GM12875 (cell line): ENCODE results near the gene DCLRE1B.

ENCODE experiments used
- H3K4me3 ChIP-seq: one replicate; pipeline ENCODE4 v1.5.1; 2011; ENCODE audit warnings: low read depth, low read length, control low read depth
- TF ChIP-seq, protein P1 (sequence below): IDR thresholded peaks from 2 replicates; pipeline ENCODE4 v1.5.1; 2011; ENCODE audit warnings: low read depth, mild to moderate bottlenecking, control low read depth, inconsistent platforms, low read length, moderate library complexity, borderline replicate concordance; ENCODE audit not compliant: insufficient read depth

Gene DCLRE1B

DNA sequence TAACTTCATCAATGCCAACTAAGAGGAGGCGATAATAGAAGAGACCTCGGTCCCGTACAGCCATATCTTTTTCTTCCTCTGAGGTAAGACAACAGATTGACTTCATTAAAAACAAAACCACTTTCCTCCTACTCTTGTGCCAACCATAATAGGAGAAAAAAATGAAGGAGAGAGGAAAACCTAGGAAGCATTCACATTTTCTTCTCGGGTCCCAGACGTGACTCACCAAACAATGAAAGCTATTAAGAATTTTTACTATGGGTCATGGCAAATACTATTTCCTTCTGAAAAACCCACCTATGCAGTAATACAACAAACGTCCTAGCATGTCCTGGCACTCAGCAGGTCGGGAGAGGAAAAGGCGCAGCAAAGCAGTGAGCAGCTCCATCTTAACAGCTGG lies 9.2 kb upstream of the DCLRE1B start:
- TF ChIP-seq, protein P1, sequence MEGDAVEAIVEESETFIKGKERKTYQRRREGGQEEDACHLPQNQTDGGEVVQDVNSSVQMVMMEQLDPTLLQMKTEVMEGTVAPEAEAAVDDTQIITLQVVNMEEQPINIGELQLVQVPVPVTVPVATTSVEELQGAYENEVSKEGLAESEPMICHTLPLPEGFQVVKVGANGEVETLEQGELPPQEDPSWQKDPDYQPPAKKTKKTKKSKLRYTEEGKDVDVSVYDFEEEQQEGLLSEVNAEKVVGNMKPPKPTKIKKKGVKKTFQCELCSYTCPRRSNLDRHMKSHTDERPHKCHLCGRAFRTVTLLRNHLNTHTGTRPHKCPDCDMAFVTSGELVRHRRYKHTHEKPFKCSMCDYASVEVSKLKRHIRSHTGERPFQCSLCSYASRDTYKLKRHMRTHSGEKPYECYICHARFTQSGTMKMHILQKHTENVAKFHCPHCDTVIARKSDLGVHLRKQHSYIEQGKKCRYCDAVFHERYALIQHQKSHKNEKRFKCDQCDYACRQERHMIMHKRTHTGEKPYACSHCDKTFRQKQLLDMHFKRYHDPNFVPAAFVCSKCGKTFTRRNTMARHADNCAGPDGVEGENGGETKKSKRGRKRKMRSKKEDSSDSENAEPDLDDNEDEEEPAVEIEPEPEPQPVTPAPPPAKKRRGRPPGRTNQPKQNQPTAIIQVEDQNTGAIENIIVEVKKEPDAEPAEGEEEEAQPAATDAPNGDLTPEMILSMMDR, result no peak
- H3K4me3 ChIP-seq, result no peak overlapping the region

DNA sequence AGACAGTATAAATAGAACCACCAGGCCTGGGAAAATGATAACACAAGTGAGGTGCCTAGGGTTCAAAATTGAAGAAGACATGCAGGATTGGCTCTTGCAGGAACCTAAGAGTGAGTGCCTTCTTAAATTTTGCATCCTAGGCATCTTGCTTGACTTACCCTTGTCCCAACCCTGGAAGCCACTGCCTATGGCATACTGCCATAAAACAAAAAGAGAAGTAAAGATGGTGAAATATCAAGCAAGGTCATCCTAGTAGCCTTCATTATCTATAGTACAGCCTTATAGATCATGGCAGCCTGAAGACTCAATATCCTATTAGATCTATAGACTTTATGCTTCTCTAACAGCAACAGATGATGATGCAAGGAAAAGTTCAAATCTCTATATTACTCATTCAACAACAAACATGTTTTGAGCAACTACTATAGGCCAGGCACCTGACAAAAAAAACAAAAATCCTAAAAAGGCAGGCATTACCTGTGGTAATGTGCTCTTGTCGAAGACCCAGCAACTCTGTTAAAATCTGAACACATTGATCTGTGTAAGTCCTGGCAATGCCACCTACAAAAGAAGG lies 6.8 kb upstream of the DCLRE1B start:
- TF ChIP-seq, protein P1, result no peak
- H3K4me3 ChIP-seq, result no peak overlapping the region

DNA sequence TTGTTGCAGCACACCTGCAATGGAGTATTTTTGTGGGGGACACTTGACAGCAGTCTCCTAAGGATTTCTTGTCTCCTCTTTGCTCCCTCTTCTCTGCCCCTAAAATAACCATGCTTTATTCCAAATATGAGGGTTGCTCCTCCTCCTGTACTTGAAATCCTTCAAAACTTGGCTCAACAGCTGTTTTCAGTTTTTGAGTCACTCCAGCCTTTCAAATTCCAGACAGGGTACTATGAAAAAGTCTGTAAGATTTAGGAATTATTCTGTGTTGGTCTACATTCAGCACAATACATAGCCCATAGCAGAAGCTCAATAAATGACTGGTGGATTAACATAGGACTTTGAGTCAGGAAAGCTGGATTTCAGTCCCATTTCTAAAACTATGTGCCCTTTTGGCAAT lies 6.0 kb upstream of the DCLRE1B start:
- TF ChIP-seq, protein P1, result no peak
- H3K4me3 ChIP-seq, result no peak overlapping the region

DNA sequence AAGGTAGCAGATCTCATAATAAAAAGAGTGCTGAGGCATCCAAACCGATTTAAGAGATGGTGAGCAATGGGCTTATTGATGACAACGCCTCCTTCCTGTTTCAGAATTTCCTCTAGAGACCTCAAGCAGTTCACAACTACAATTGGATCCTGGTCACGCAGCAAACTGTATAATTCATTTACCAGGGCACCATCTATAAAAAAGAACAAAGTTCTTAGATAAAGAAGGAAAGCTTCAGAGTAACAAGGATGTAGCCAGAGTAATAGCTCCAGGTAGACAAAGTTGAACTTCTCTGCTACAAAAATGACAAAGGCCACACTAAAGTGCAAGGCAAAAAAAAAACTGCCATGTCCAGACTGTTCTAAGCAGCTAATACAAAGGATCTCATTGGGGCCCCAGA lies 3.9 kb upstream of the DCLRE1B start:
- H3K4me3 ChIP-seq, result no peak overlapping the region
- TF ChIP-seq, protein P1, result no peak

DNA sequence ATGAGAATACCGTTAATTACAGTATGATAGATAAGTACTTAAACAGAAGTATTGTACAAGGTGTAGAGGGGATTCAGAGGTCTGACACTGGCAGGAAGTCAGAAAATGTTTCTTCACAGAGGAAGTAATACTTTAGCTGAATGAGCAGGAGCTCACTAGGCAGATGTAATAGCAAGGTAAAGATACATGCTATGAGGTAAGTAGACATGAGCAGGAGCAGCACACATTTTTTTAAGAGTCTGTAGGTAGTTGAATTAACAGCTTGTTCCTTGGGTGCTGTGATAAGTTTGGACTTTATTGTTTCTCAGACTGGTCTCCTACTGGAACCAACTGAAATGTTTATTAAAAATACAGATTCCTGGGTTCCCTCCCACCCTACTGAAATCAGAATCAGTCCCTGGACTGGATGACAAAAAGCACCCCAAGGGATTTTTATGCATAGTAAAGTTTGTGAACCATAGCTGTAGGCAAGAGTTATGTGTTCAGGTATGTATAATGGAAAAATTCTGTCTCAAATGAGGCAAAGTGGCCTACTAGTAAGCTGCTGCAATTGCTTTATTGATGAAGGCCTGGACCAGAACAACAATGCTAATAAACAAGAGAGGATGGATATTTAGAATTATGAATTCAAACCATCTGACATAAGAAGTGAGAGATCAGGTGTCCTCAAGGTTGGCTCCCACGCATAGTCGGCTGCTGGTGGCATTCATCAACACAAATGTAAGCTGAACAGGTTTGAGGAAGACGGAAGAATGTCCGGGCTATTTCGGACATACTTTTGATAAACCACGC lies 1.4 kb upstream of the DCLRE1B start:
- TF ChIP-seq, protein P1, result no peak

DNA sequence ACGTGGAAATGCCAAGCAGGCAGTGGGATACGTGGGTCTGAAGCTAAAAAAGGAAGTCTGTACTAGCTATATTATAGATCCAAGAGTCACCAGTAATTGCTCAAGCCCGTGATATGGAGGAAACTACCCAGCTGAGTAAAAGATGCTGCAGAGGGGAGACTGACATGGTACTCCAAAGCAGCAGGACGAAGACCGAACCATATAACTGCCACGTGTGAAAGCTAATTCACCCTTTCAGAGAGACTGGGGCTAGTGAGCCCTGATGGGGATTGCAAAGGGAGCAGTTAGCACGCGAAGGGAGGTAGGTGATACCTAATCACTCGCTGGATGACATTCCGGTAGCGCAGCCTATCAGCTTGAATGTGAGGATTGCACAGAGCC lies 843 bp upstream of the DCLRE1B start:
- TF ChIP-seq, protein P1, result no peak
- peak overlapping the region; percentile 75 for H3K4me3 ChIP-seq

More for the DNA sequence above, 1.4 kb upstream of the DCLRE1B start:
- peak overlapping the region; percentile 75 for H3K4me3 ChIP-seq

DNA sequence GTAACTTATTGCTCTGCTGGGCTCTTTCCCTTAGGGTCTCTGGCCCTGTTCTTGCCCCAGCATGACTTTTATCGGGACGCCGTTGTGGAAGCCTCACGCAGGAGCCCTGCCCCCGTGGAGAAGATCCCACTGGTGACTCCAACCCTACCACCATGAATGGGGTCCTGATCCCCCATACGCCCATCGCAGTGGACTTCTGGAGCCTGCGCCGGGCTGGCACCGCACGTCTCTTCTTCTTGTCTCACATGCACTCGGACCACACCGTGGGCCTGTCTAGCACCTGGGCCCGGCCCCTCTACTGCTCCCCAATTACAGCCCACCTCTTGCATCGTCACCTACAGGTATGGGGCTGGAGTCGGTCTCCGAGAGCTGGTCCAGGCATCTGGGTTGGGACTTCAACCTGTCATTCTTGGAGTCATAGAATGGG lies 322 bp downstream of the DCLRE1B start:
- H3K4me3 ChIP-seq, result peak overlapping the region; percentile 69
- TF ChIP-seq, protein P1, result no peak
